Tracheal epithelial cell (primary cell): ENCODE measurements around the gene SMIM28. TPM values are rescaled to one million over a fixed set of nuclear protein-coding genes. Genes with fewer than 3 reads are reported as not detected.

ENCODE experiments used
- total RNA-seq: library from RNA; depleted of rRNA; stranded (reverse); fragments of >200 nt; gene quantifications from 2 replicates; pipeline ENCODE4 v1.2.1, GENCODE V29; 2014

SMIM28 gene
- total RNA-seq = not detected in 2 replicates

GRCh38 chr6:138377844-138378243 is at the start of gene SMIM28:
Gene SMIM28, plus strand, starts transcription at chr6:138377905. Its CDS starts 168 bp downstream, at chr6:138378073.

GRCh38 chr6:138403801-138404665 is 26.3 kb downstream of the SMIM28 start, which contains the start of gene HEBP2:
Gene HEBP2, plus strand, starts transcription at chr6:138404223. Its CDS starts 273 bp downstream, at chr6:138404496.

Other genes starting within 250 kb of the SMIM28 start
- gene ARFGEF3, start 216.0 kb upstream of the SMIM28 start, total RNA-seq = 6.7 and 8.3 TPM in 2 replicates
- not detected in 2 replicates for gene PBOV1, start 159.4 kb upstream of the SMIM28 start, total RNA-seq
- gene HEBP2, start 26.3 kb downstream of the SMIM28 start, total RNA-seq = 78.6 and 83.6 TPM in 2 replicates
- 8.1 and 10.6 TPM in 2 replicates for gene NHSL1, start 121.6 kb downstream of the SMIM28 start, total RNA-seq